Midbrain (tissue), 1 donor: ENCODE data around the gene JOSD1.
"Not testable (repeated sequence)": the region's sequence is repeated elsewhere in the genome, so short reads cannot be mapped to it uniquely, and the experiment has no call there.

Experiments
- DNase-seq: peaks from one replicate; lab custom pipeline; 2025; lab: John Stamatoyannopoulos, UW

Gene JOSD1

DNA sequence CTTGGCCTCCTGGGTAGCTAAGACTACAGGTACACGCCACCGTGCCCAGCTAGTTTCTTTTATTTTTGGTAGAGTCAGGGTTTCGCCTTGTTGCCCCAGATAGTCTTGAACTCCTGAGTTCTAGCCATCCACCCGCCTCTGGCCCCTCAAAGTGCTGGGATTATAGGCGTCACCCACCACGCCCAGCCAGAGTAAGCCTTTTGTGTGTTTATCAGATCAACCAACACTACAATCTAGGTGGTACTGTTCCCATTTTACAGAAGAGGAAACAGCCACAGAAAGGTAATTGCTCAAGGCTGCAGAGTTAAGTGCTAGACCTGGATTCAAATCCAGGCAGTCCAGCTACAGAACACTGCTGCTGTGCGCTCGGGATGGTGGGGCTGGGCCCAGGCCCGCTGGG, 15.8 kb downstream of the JOSD1 start:
- no peak for DNase-seq

GRCh38 chr22:38681582-38682335, 19.0 kb downstream of the JOSD1 start, which contains the start of gene TOMM22:
Gene TOMM22, plus strand, starts transcription at chr22:38681957. Its CDS starts 22 bp downstream, at chr22:38681979.
- peak; percentile 94 for DNase-seq

- no peak for DNase-seq
Observed at GRCh38 chr22:38675833-38676232, 24.9 kb downstream of the JOSD1 start.

DNA sequence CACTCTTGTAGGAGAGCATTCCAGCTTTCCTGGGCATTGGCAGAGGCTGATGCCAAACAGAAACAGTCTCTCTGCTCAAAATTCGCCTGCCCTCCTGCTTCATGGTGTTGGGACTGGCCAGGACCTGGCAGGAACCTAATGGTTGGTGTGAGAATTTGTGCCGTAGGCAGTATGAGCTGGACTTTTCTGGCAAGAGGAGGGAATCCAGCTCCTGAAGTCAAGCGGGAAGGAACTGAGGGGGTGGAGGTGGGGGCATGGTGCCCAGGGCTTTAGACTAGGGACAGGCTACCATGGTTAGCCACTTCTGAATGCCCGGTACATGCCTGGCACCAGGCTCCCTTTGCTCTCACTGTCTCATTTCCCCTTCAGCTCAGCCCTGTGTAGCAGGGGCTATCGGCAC, 25.9 kb downstream of the JOSD1 start:
- peak; percentile 56 for DNase-seq

GRCh38 chr22:38657045-38657909, 43.5 kb downstream of the JOSD1 start:
- no peak for DNase-seq

GRCh38 chr22:38656256-38657044, 44.3 kb downstream of the JOSD1 start, which contains the start of the genes CBY1 and FAM227A:
Gene CBY1, plus strand, starts transcription at chr22:38656638. Its CDS starts 11,417 bp downstream, at chr22:38668055.
Gene FAM227A, minus strand, starts transcription at chr22:38656392. Its CDS starts 6,224 bp downstream, at chr22:38650168.
- DNase-seq = peak; percentile 97

DNA sequence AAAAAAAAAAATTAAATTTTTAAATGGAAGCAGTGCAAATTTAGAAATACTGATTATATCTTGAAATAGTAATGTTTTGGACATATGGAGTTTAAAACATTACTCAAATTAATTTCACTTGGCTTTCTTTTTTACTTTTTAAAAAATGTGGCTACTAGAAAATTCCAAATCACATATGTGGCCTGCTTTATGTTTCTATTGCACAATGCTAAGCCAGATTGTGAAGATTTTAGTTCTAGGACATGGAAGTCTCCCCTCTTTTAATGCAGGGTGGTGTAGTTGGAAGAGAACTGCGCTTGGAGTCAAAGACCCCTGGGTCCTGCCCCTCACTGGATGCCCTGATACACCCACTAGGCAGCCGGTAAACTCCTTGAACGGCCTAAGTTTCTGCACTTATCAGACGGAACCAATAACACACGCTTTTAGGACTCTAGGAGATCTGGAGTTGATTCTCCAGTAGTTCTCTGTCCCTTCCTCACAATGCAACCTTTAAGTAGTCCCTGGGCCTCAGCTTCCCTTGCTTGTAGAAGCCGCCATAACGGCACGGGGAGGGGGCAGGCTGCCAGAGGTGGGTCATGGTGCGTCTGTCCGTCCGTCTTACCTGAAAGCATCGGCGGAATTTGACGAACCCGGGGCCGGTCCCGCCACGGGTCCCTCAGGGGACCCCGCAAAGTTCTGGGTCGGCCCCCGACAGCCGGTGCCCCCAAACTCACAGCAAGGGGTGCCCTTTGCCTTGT, 45.1 kb downstream of the JOSD1 start:
- no peak for DNase-seq

- no peak for DNase-seq
Observed at GRCh38 chr22:38653741-38654140, 47.0 kb downstream of the JOSD1 start.

- DNase-seq = no peak
Observed at GRCh38 chr22:38652859-38653258, 47.9 kb downstream of the JOSD1 start.

GRCh38 chr22:38649841-38650522, 50.8 kb downstream of the JOSD1 start:
- no peak for DNase-seq

GRCh38 chr22:38645430-38645829, 55.3 kb downstream of the JOSD1 start:
- DNase-seq = no peak

- not testable (repeated sequence) for DNase-seq
Observed at GRCh38 chr22:38644245-38644644, 56.5 kb downstream of the JOSD1 start.

DNA sequence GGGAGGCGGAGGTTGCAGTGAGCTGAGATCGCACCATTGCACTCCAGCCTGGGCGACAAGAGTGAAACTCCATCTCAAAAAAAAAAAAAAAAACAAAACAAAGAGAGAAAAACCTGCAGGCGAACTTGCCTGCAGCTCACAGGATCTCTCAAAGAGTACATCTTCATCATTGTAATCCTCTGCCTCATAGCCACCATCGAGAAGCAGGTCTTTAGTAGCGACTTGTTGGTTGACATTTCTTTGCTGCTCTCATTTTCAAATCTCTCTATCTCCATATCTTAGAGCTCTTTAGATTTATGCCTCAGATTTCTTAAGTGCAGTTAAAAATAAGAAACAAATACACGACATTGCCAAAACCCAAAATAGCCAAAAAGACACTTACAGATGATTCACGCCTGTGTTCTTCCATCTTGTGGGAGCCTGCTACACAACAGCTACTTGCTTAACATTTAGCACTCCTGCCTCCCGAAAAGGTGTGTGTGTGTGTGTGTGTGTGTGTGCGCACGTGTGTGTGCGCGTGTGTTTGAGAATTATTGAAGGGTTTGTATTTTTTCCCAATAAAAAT, 59.2 kb downstream of the JOSD1 start:
- no peak for DNase-seq

GRCh38 chr22:38638728-38639127, 62.0 kb downstream of the JOSD1 start:
- no peak for DNase-seq

DNA sequence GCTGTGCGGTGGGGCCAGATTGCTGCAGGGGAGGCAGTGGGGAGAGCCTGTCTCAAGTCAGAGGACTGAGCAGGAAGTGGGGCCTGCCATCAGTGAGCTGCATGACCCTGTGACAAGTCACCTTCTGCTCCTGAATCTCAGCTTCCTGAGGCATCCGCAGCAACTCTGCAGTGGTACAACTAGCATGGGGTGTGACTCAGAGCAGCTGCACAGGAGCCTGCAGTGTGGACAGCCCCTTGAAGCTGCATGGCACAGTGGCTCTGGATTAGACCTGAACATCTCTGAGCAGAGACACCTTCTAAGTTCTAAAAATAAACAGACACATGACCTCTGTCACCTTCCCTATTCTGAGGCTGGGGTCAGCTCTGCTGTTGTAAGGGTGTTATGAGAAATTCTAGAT, 62.5 kb downstream of the JOSD1 start:
- no peak for DNase-seq
